Bronchial epithelial cell (primary cell): ENCODE results near the gene DPYSL5. TPM values are rescaled to one million over a fixed set of nuclear protein-coding genes. Genes with fewer than 3 reads are reported as not detected.

Experiments
- DNase-seq: peaks from one replicate; pipeline ENCODE4 v3.0.0-alpha.2; 2010; ENCODE audit warnings: low read depth
- FAIRE-seq: peaks from 2 replicates; lab custom pipeline; 2011; peaks lifted over from hg19 to GRCh38; lab: Jason Lieb, UNC
- H3K27me3 ChIP-seq: 2 replicates; pipeline ENCODE4 v1.5.1; 2011; ENCODE audit warnings: low read length; ENCODE audit not compliant: control insufficient read depth, insufficient read depth
- H3K36me3 ChIP-seq: 2 replicates; pipeline ENCODE4 v1.5.1; 2011; ENCODE audit warnings: low read length; ENCODE audit not compliant: control insufficient read depth, insufficient read depth
- H3K4me3 ChIP-seq: 2 replicates; pipeline ENCODE4 v1.5.1; 2011; ENCODE audit warnings: mild to moderate bottlenecking, low read depth, low read length, control low read depth
- total RNA-seq: library from RNA; depleted of rRNA; stranded (reverse); fragments of >200 nt; gene quantifications from 2 replicates; pipeline ENCODE4 v1.2.1, GENCODE V29; 2014
- TF ChIP-seq, protein P1 (sequence below): IDR thresholded peaks from 2 replicates; pipeline ENCODE4 v1.5.1; 2011; ENCODE audit warnings: mild to moderate bottlenecking, moderate library complexity, low read length, control low read depth, inconsistent platforms; ENCODE audit not compliant: insufficient read depth, severe bottlenecking

Gene DPYSL5
- total RNA-seq, 1 donor from 2014 or later = not detected

DNA sequence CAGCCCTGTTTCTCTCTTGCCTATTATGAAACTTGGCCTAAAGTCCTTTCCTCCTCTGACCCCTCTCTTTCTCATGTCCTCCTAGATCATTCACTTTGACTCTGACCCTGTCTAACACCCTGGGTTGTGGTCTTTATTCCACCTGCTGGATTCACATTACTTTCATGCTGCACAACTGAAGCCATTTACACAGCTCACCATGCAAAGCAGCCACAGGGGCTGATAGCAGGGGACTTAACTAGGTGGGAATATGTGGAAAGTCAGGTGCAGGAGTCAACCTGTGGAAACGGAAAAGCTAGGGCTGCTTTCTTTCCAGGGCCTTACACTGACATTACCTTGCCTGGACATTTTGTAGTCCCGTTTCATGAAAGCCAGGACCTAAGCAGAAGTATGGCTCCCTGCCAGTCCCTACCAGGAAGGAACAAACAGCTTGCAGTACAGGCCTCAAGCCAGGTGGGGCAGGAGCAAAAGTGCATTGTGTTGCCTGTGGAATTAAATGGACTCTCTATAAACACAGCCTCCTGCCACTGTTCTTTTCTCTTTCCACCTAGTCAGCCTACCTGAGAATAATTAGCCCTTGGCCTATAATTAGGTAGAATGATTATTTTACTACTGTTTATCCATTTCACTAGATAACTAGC, 134.3 kb downstream of the DPYSL5 start:
- DNase-seq (peak; percentile 59), FAIRE-seq (no peak)
- TF ChIP-seq, protein P1, sequence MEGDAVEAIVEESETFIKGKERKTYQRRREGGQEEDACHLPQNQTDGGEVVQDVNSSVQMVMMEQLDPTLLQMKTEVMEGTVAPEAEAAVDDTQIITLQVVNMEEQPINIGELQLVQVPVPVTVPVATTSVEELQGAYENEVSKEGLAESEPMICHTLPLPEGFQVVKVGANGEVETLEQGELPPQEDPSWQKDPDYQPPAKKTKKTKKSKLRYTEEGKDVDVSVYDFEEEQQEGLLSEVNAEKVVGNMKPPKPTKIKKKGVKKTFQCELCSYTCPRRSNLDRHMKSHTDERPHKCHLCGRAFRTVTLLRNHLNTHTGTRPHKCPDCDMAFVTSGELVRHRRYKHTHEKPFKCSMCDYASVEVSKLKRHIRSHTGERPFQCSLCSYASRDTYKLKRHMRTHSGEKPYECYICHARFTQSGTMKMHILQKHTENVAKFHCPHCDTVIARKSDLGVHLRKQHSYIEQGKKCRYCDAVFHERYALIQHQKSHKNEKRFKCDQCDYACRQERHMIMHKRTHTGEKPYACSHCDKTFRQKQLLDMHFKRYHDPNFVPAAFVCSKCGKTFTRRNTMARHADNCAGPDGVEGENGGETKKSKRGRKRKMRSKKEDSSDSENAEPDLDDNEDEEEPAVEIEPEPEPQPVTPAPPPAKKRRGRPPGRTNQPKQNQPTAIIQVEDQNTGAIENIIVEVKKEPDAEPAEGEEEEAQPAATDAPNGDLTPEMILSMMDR = peak; percentile 64
- no peak overlapping the region for H3K4me3 ChIP-seq
- H3K27me3 ChIP-seq = no peaks in the 10 kb centered on the region
- no peaks in the 10 kb centered on the region for H3K36me3 ChIP-seq

DNA sequence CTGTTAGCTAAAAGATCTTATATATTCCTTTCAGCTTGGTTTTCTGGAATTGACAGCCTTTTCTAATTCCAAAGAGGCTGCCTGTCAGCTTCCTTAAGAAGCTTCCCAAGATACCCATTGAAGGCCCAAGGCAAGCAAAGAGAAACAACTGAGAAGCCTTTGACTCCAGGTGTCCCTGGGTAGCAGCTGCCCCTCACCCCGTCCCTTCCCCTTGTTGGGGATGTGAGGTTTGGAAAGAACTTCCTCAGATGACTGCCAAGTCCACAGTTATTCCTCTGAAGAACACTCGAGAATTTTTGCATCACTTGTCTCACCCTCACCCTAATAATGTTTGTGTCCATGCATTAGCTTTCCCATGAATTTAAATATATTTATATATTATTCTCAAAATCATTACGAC, 135.8 kb downstream of the DPYSL5 start:
- TF ChIP-seq, protein P1 = no peak
- no peak for FAIRE-seq

DNA sequence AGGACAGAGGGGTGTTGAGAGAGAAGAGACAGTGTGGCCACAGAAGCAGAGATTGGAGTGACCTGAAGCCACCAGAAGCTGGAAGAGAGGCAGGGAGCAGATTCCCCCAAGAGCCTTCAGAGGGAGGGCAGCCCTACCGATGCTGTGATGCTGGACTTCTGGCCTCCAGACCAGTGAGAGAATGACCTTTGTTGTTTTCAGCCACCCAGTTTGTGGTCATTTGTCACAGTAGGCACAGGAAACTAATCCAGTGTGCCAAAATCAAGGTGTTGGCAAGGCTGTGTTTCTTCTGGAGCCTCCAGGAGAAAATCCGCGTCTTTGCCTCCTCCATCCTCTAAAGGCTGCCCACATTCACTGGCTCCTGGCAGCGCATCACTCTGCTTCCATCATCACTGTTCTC, 137.9 kb downstream of the DPYSL5 start:
- Histone ChIP-seq H3K36me3 (no peaks in the 10 kb centered on the region), H3K4me3 (no peak overlapping the region), H3K27me3 (no peaks in the 10 kb centered on the region)
- no peak for FAIRE-seq
- no peak for DNase-seq
- TF ChIP-seq, protein P1 = no peak

More for the DNA sequence above, 135.8 kb downstream of the DPYSL5 start:
- no peak for DNase-seq
- Histone ChIP-seq H3K36me3 (no peaks in the 10 kb centered on the region), H3K27me3 (no peaks in the 10 kb centered on the region), H3K4me3 (no peak overlapping the region)

DNA sequence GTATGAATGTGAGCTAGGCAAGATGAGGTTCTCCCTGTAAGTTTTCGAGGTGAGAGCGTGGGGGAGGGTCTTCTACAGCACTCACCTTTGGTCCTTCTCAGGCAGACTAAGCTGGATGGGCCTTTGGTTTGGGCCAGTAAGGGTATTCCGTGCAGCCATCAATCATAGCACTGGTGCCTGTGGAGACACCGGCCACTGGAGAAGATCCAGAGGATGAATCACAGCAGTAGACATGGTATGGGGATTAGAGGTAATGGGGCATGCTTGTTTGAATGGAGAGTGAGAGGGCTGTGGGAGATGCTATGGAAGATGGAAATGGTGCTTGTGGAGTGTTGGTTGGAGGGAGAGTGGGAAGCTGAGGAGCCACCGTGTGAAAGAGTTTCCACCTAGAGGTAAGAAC, 138.6 kb downstream of the DPYSL5 start:
- no peak for DNase-seq
- no peak overlapping the region for H3K4me3 ChIP-seq
- no peaks in the 10 kb centered on the region for H3K27me3 ChIP-seq
- TF ChIP-seq, protein P1 = no peak
- no peak for FAIRE-seq
- no peaks in the 10 kb centered on the region for H3K36me3 ChIP-seq

DNA sequence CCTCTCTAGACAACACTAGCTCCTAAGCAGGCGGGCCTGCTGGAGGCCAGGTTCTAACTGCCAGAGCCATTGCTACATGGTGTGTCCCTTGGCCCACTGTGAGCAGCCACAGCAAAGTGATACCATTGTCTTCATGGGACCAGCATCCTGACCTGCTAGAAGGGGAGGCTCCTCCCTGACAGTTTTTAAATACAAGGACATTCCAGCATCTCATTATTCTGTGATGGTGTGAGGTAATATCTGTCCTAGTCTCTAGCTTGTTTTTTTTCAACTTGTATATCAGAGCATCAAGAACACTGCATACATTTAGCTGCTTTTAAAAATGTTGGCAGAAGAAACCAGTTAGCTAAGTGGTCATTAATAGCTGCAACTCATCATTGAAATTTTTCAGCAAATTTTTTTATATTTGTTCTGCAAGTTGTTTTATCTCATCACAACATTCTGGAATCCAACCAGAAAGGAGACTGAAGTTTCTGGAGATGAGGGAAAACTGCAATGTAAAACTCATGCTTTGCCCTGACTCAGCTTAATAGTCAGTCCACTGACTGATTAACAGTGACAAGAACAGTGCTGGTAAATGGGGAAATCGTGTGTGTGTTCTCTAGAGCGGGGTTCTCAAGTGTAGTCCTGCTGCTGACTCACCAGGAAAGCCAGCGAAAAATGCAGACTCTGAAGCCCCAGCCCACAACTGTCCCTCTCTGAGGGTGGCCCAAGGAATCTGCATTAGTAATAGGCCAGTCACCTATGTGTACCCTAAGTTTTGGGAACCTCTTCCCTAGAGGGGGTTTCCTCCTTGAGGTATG, 140.3 kb downstream of the DPYSL5 start:
- Histone ChIP-seq H3K36me3 (no peaks in the 10 kb centered on the region), H3K4me3 (no peak overlapping the region), H3K27me3 (no peaks in the 10 kb centered on the region)
- FAIRE-seq (no peak), DNase-seq (peak; percentile 40)
- TF ChIP-seq, protein P1 = no peak
